Neuron (in vitro differentiated cells): ENCODE results near the gene ZNF26.

ENCODE experiments used
- H2AFZ ChIP-seq: one replicate; pipeline ENCODE4 v1.6.1; 2013; ENCODE audit warnings: low read depth, mild to moderate bottlenecking, inconsistent platforms, low read length, moderate library complexity
- H3K27me3 ChIP-seq: one replicate; pipeline ENCODE4 v1.6.1; 2013; ENCODE audit warnings: low read length; ENCODE audit not compliant: insufficient read depth
- H3K36me3 ChIP-seq: one replicate; pipeline ENCODE4 v1.6.1; 2013; ENCODE audit warnings: low read length; ENCODE audit not compliant: insufficient read depth
- H3K4me1 ChIP-seq: one replicate; pipeline ENCODE4 v1.6.1; 2013; ENCODE audit warnings: low read length; ENCODE audit not compliant: insufficient read depth
- H3K4me3 ChIP-seq: 2 replicates; pipeline ENCODE4 v1.5.1; 2013; ENCODE audit warnings: mild to moderate bottlenecking, low read length, moderate library complexity
- H3K9me3 ChIP-seq: one replicate; pipeline ENCODE4 v1.6.1; 2013; ENCODE audit warnings: low read length

ZNF26 gene

GRCh38 chr12:133058203-133059113 is 72.3 kb downstream of the ZNF26 start:
- Histone ChIP-seq H3K4me1 (no peaks in the 10 kb centered on the region), H3K36me3 (peaks cover 79% of the 10 kb centered on the region), H2AFZ (no peak overlapping the region), H3K9me3 (peaks cover 84% of the 10 kb centered on the region), H3K27me3 (no peaks in the 10 kb centered on the region), H3K4me3 (no peak overlapping the region)

- Histone ChIP-seq H3K36me3 (peaks cover 54% of the 10 kb centered on the region), H3K4me1 (no peaks in the 10 kb centered on the region), H3K27me3 (no peaks in the 10 kb centered on the region), H3K9me3 (peaks cover 80% of the 10 kb centered on the region), H3K4me3 (no peak overlapping the region), H2AFZ (no peak overlapping the region)
These were observed 75.8 kb downstream of the ZNF26 start for GRCh38 chr12:133061954-133062353.

GRCh38 chr12:133063556-133063955 is 77.4 kb downstream of the ZNF26 start:
- peaks cover 71% of the 10 kb centered on the region for H3K9me3 ChIP-seq
- peaks cover 38% of the 10 kb centered on the region for H3K36me3 ChIP-seq
- H3K27me3 ChIP-seq, result no peaks in the 10 kb centered on the region
- H3K4me1 ChIP-seq, result no peaks in the 10 kb centered on the region
- no peak overlapping the region for H2AFZ ChIP-seq
- H3K4me3 ChIP-seq, result no peak overlapping the region

DNA sequence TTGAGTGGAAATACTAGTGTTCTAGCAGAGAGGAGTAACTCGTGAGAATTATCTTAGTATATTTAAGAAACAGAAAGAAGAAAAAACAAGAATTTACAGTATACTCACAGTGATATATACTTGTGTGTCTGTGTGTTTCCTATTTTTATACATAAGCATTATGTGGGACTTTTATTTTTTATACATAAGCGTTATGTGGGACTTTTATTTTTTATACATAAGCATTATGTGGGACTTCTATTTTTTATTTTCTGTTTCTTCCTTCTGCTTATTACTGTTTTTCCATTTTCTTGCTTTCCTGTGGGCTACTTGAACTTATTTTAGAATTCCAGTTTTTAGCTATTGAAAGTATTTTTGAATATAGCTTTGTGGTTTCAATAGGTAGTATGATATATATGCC is 87.7 kb downstream of the ZNF26 start:
- Histone ChIP-seq H3K27me3 (no peaks in the 10 kb centered on the region), H3K4me3 (no peak overlapping the region), H3K36me3 (no peaks in the 10 kb centered on the region), H3K4me1 (no peaks in the 10 kb centered on the region), H3K9me3 (peaks cover 29% of the 10 kb centered on the region), H2AFZ (no peak overlapping the region)
